Lung microvascular endothelial cell (primary cell): ENCODE measurements around the gene OBSL1. TPM values are rescaled to one million over a fixed set of nuclear protein-coding genes. Genes with fewer than 3 reads are reported as not detected.

Source experiments
- DNase-seq, 2 donors: peaks; one replicate each; pipeline versions ENCODE4 v3.0.0 to v3.0.0-alpha.2; 2010; ENCODE audit warnings: low read depth in 2 of 2
- total RNA-seq: library from RNA; depleted of rRNA; stranded (reverse); fragments of >200 nt; gene quantifications from 2 replicates; pipeline ENCODE4 v1.2.1, GENCODE V29; 2014

The OBSL1 gene
- total RNA-seq, 1 donor from 2014 or later = 28.6 TPM

DNA sequence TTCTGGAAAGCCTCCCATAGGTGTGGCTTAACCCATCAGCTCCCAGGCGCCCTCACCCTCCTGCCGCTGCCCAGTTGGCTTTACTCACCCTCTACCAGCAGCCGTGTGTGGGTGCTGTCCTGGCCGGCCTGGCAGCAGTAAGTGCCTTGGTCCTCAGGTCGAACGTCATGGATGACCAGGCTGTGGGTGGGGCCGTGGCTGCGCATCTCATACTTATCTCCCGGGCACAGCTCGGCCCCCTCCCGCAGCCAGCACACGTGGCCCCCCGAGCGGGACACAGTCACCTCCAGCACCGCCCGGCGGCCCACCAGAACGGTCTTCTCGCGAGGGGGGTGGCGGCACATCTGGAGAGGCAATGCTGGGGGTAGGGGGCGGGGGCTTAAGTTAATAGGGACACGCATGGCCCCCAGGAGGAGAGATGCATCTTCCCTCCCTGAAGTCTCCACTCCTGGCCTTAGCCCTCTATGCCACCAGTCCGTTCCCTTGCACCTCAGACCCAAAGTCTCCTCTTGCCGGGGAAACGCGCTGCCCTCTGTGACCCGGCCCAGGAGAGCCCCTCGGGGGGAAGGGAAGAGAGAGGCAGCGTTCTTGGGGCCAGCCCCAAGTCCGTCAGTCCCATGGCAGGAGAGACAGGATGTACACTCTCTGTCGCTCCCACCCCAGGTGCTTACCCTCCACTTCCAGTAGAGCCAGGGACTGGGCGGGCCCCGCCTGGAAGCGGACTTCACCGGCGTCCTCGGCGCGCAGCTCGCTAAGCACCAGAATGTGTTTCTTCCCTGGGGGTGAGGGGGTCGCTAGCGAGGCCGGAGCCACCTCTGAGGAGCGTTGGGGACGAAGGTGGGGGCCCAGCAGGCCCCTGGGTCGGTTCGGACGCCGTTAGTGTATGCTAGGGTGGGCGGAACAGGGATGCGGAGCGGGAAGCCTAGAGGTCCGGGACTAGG lies 19.6 kb downstream of the OBSL1 start:
- DNase-seq = no peak

GRCh38 chr2:219549619-219550018 lies 21.7 kb downstream of the OBSL1 start:
- DNase-seq = no peak

GRCh38 chr2:219548990-219549389 lies 22.3 kb downstream of the OBSL1 start:
- DNase-seq = no peak

GRCh38 chr2:219547621-219548020 lies 23.7 kb downstream of the OBSL1 start:
- no peak for DNase-seq

GRCh38 chr2:219545943-219546352 lies 25.4 kb downstream of the OBSL1 start:
- DNase-seq = no peak

- DNase-seq = no peak
Measured at GRCh38 chr2:219545295-219545942, 25.9 kb downstream of the OBSL1 start.

- no peak for DNase-seq
Measured at GRCh38 chr2:219544567-219544966, 26.8 kb downstream of the OBSL1 start.

GRCh38 chr2:219543596-219544358 lies 27.6 kb downstream of the OBSL1 start, which contains the start of the genes CHPF and TMEM198:
Gene CHPF, minus strand, starts transcription at chr2:219543809. Its CDS starts 271 bp downstream, at chr2:219543538.
Gene TMEM198, plus strand, starts transcription at chr2:219544028. Its CDS starts 700 bp downstream, at chr2:219544728.
- peak; percentile 90 to 93 for DNase-seq

GRCh38 chr2:219542931-219543595 lies 28.3 kb downstream of the OBSL1 start:
- peak; percentile 5 to 15 for DNase-seq

GRCh38 chr2:219541611-219542180 lies 29.6 kb downstream of the OBSL1 start:
- DNase-seq = peak; percentile 66 to 87

GRCh38 chr2:219540784-219541504 lies 30.4 kb downstream of the OBSL1 start:
- no peak for DNase-seq

DNA sequence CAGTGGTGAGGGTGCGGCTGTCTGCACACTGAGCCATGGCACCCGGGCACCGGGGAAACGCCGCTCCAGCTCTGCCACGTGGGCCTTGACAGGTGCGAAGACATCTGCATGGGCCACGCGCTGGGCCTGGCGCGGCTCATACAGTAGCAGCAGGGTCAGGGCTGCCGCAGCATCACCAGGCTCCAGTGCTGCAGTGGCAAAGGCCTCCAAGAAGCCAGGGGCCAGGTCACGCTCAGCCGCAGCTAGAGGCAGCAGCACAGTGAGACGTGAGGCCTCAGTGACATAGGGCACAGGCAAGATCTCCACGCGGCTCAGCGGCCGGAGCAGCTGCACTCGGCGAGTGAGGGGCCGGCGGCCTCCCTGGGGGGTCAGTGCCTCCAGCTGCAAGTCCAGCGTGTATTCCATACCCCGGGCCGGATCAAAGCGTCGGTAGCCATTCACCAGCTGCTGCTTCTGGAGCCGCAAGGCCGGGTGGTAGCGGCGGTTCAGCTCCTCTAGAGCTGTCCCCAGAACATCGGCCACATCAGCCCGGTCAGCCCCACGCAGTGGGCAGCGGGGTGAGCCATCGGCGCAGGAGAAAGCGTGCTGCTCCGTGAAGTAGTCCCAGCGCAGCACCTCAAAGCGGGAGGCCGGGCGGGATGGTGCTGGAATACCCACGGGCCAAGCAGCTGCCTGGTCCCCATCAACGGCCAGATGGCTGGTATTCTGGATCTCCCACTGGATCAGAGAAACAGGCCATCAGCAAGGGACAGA lies 31.2 kb downstream of the OBSL1 start:
- no peak for DNase-seq

DNA sequence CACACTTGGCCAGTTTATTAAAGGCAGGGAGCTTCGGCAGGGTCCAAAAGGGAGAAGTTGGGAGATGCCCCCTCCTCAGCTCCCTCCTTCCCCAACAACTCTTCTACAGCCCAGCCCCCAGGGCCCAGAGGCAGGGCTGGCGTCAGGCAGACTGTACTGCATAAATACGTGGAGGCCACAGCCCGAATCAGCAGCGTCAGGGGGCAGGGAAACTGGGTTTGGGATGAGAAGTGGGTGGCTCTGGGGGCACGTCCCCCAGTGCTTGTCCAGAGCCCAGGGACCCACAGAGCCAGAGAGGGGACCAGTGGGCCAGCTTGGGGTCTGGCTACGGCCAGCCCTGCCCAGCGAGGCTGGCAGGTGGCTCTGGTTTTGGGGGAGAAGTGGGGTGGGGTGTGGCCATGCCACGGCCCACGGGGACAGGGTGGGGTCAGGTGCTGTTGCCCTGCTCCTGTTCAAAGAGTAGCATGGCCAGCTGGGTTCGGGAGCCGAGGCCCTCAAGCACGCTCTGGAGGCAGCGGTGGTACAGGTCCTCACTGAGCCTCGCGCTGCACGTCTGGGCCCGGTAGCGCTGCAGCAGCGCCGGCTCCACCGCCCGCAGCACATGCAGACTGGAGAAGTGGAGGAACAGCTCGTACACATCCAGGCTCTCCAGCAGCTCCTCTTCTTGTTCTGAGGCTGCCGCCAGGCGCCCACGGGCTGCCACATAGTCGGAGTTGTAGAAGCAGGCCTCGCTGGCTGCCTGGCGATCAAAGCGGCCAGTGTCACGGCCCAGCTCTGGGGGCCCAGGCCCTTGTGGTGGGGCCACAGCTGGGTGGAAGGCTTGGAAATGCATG lies 32.2 kb downstream of the OBSL1 start:
- no peak for DNase-seq

- no peak for DNase-seq
Measured at GRCh38 chr2:219538504-219538951, 32.8 kb downstream of the OBSL1 start.

- no peak for DNase-seq
Measured at GRCh38 chr2:219537657-219538488, 33.5 kb downstream of the OBSL1 start.

- no peak for DNase-seq
Measured at GRCh38 chr2:219536967-219537366, 34.4 kb downstream of the OBSL1 start.

- DNase-seq = no peak
Measured at GRCh38 chr2:219536425-219536824, 34.9 kb downstream of the OBSL1 start.
